Stromal cell of bone marrow (primary cell): ENCODE measurements around the gene CHD9NB.
A peak's percentile ranks its signal among the peaks of the same experiment; 100 is the strongest.

Experiments
- DNase-seq: peaks from one replicate; pipeline ENCODE4 v3.0.0-alpha.2; 2012; ENCODE audit warnings: low read depth

Gene CHD9NB

GRCh38 chr16:53052519-53053501 is at the start of gene CHD9NB:
Gene CHD9NB (minus strand): TSS chr16:53052897. CDS start chr16:53044158, 8,739 bp downstream.
- DNase-seq: peak; percentile 85

- DNase-seq: no peak
Measured at GRCh38 chr16:53100889-53101288, 48.2 kb upstream of the CHD9NB start.

- no peak for DNase-seq
Measured at GRCh38 chr16:53100131-53100748, 47.5 kb upstream of the CHD9NB start.

GRCh38 chr16:53099318-53100130 is 46.8 kb upstream of the CHD9NB start:
- DNase-seq: peak; percentile 83

- peak; percentile 88 for DNase-seq
Measured at GRCh38 chr16:53098526-53099317, 46.0 kb upstream of the CHD9NB start.

- DNase-seq: no peak
Measured at GRCh38 chr16:53097190-53097589, 44.5 kb upstream of the CHD9NB start.

- no peak for DNase-seq
Measured at GRCh38 chr16:53094013-53094630, 41.4 kb upstream of the CHD9NB start.

- DNase-seq: no peak
Measured at GRCh38 chr16:53093162-53093744, 40.6 kb upstream of the CHD9NB start.

GRCh38 chr16:53092284-53092683 is 39.6 kb upstream of the CHD9NB start:
- DNase-seq: no peak

- DNase-seq: peak; percentile 94
Measured at GRCh38 chr16:53091466-53092211, 38.9 kb upstream of the CHD9NB start.

GRCh38 chr16:53090591-53091411 is 38.1 kb upstream of the CHD9NB start:
- peak; percentile 100 for DNase-seq

GRCh38 chr16:53090286-53090590 is 37.5 kb upstream of the CHD9NB start:
- DNase-seq: no peak

GRCh38 chr16:53089434-53090285 is 37.0 kb upstream of the CHD9NB start:
- no peak for DNase-seq

- peak; percentile 41 for DNase-seq
Measured at GRCh38 chr16:53087101-53087500, 34.4 kb upstream of the CHD9NB start.

- DNase-seq: no peak
Measured at GRCh38 chr16:53085931-53086421, 33.3 kb upstream of the CHD9NB start.

GRCh38 chr16:53085369-53085843 is 32.7 kb upstream of the CHD9NB start:
- no peak for DNase-seq

GRCh38 chr16:53084746-53085334 is 32.1 kb upstream of the CHD9NB start:
- DNase-seq: no peak
